ENCODE measurements around the gene LSMEM2.
"Not testable (repeated sequence)": the region's sequence is repeated elsewhere in the genome, so short reads cannot be mapped to it uniquely, and the experiment has no call there.

Gene LSMEM2

GRCh38 chr3:50298836-50299637 lies 20.1 kb downstream of the LSMEM2 start, which contains the start of the genes HYAL3 and NAA80:
Gene HYAL3, minus strand, starts transcription at chr3:50299405. Its CDS starts 3,803 bp downstream, at chr3:50295602.
Gene NAA80, minus strand, starts transcription at chr3:50299405. Its CDS starts 1,942 bp downstream, at chr3:50297463.
- peak; percentile 100 for DNase-seq (ENCODE audit: low spot score)

GRCh38 chr3:50299638-50299928 lies 20.7 kb downstream of the LSMEM2 start:
- DNase-seq (ENCODE audit: low spot score), result no peak

- no peak for DNase-seq (ENCODE audit: low spot score)
Observed at GRCh38 chr3:50299929-50300680, 21.2 kb downstream of the LSMEM2 start.

GRCh38 chr3:50300681-50301254 lies 21.9 kb downstream of the LSMEM2 start:
- DNase-seq (ENCODE audit: low spot score), result no peak

GRCh38 chr3:50302095-50303012 lies 23.5 kb downstream of the LSMEM2 start:
- no peak for DNase-seq (ENCODE audit: low spot score)

GRCh38 chr3:50303013-50303815 lies 24.3 kb downstream of the LSMEM2 start, which contains the start of gene HYAL1:
Gene HYAL1, minus strand, starts transcription at chr3:50303574. Its CDS starts 618 bp downstream, at chr3:50302956.
- no peak for DNase-seq (ENCODE audit: low spot score)

- no peak for DNase-seq (ENCODE audit: low spot score)
Observed at GRCh38 chr3:50304601-50305000, 25.7 kb downstream of the LSMEM2 start.

- not testable (repeated sequence) for DNase-seq (ENCODE audit: low spot score)
Observed at GRCh38 chr3:50312041-50312440, 33.2 kb downstream of the LSMEM2 start.

- DNase-seq (ENCODE audit: low spot score), result no peak
Observed at GRCh38 chr3:50314342-50314741, 35.5 kb downstream of the LSMEM2 start.

GRCh38 chr3:50314816-50315215 lies 35.9 kb downstream of the LSMEM2 start:
- no peak for DNase-seq (ENCODE audit: low spot score)

GRCh38 chr3:50316657-50317242 lies 37.9 kb downstream of the LSMEM2 start:
- DNase-seq (ENCODE audit: low spot score), result no peak

- DNase-seq (ENCODE audit: low spot score), result no peak
Observed at GRCh38 chr3:50317300-50317699, 38.4 kb downstream of the LSMEM2 start.

GRCh38 chr3:50318163-50318562 lies 39.3 kb downstream of the LSMEM2 start:
- no peak for DNase-seq (ENCODE audit: low spot score)

- no peak for DNase-seq (ENCODE audit: low spot score)
Observed at GRCh38 chr3:50318615-50319014, 39.7 kb downstream of the LSMEM2 start.

- DNase-seq (ENCODE audit: low spot score), result no peak
Observed at GRCh38 chr3:50319181-50319893, 40.5 kb downstream of the LSMEM2 start.

GRCh38 chr3:50319894-50320625 lies 41.2 kb downstream of the LSMEM2 start:
- DNase-seq (ENCODE audit: low spot score), result no peak

- DNase-seq (ENCODE audit: low spot score), result peak; percentile 79
Observed at GRCh38 chr3:50320853-50321335, 42.0 kb downstream of the LSMEM2 start.

GRCh38 chr3:50321336-50322114 lies 42.6 kb downstream of the LSMEM2 start:
- peak; percentile 96 for DNase-seq (ENCODE audit: low spot score)
